Keratinocyte (primary cell): ENCODE data around the gene ZNFX1.

ENCODE experiments used
- CTCF ChIP-seq, 3 experiments: IDR thresholded peaks in 1 of 3; conservative IDR thresholded peaks in 1 of 3; optimal IDR thresholded peaks in 1 of 3; 2 replicates in 2 of 3; 3 replicates in 1 of 3; pipeline versions ENCODE3 to v1.5.1; 2011; ENCODE audit warnings: low read length in 3 of 3, mild to moderate bottlenecking in 3 of 3, moderate library complexity in 2 of 3, control low read depth in 1 of 3, inconsistent platforms in 1 of 3; ENCODE audit not compliant: insufficient read depth in 2 of 3; ENCODE audit errors: extremely low read depth in 1 of 3
- EZH2 ChIP-seq: IDR thresholded peaks from one replicate; pipeline ENCODE4 v1.6.1; 2012; ENCODE audit warnings: inconsistent platforms, mild to moderate bottlenecking, low read length, moderate library complexity

GRCh38 chr20:49285233-49285668 is 7.4 kb upstream of the ZNFX1 start:
- TF ChIP-seq CTCF (optimal IDR thresholded peaks at IDR 0.05 in 1 of 3, IDR thresholded peaks at IDR 0.05 in 1 of 3, conservative IDR thresholded peaks at IDR 0.05 in 1 of 3; ENCODE audit: extremely low read depth in 1 of 3, insufficient read depth in 2 of 3, low read length in 3 of 3), result no peak
- no peak for TF ChIP-seq EZH2
